ENCODE data around the gene KLK11. TPM values are rescaled to one million over a fixed set of nuclear protein-coding genes. Genes with fewer than 3 reads are reported as not detected.

Gene KLK11
- polyA plus RNA-seq, 3 donors, result not detected

- H3K27me3 Mint-ChIP-seq (ENCODE audit: low read depth in 3 of 3), result peaks cover 8 to 22% (median 15%) of the 10 kb centered on the region in 3 donors
- 92% methylated on average over 5 of the region's 9 CpGs for WGBS (ENCODE audit: insufficient coverage)
- Histone ChIP-seq H4K20me1 (ENCODE audit: insufficient read depth, low read length) (no peaks in the 10 kb centered on the region), H3K27ac (ENCODE audit: low read depth in 1 of 2, low read length in 2 of 2) (no peak overlapping the region), H3K9me3 (replicated peaks in 1 of 2; ENCODE audit: control insufficient read depth in 1 of 2, insufficient read depth in 1 of 2, low read length in 2 of 2) (no peaks in the 10 kb centered on the region), H2AFZ (ENCODE audit: insufficient read depth, low read depth, low read length, poor library complexity, severe bottlenecking) (no peak overlapping the region), H3K4me2 (replicated peaks; ENCODE audit: extremely low read depth, low read length, poor library complexity, severe bottlenecking) (no peak overlapping the region), H3K27me3 (ENCODE audit: control insufficient read depth in 2 of 2, insufficient read depth in 2 of 2, low read length in 2 of 2) (peaks cover 0 to 5% of the 10 kb centered on the region in 2 donors), H3K4me3 (replicated peaks in 1 of 3; ENCODE audit: low read depth in 2 of 3, low read length in 3 of 3) (no peak overlapping the region), H3K79me2 (ENCODE audit: insufficient read depth, low read length) (no peaks in the 10 kb centered on the region), H3K4me1 (ENCODE audit: control insufficient read depth in 1 of 2, insufficient read depth in 2 of 2, low read length in 2 of 2) (no peaks in the 10 kb centered on the region), H3K36me3 (replicated peaks in 1 of 2; ENCODE audit: control insufficient read depth in 1 of 2, insufficient read depth in 2 of 2, low read length in 2 of 2) (no peaks in the 10 kb centered on the region), H3K9ac (ENCODE audit: insufficient read depth, low read length, poor library complexity, severe bottlenecking) (no peak overlapping the region)
- H3K27ac Mint-ChIP-seq, result no peak overlapping the region
- no peaks in the 10 kb centered on the region for H3K36me3 Mint-ChIP-seq
- no peak overlapping the region for H3K4me3 Mint-ChIP-seq
- no peak for DNase-seq
- no peaks in the 10 kb centered on the region for H3K4me1 Mint-ChIP-seq
- TF ChIP-seq CTCF (IDR thresholded peaks at IDR 0.05), result no peak
- peaks cover 0 to 13% (median 0%) of the 10 kb centered on the region in 7 donors for H3K9me3 Mint-ChIP-seq
- intact Hi-C loops (cut with micrococcal nuclease), result no loop called here
Observed at GRCh38 chr19:51043497-51043896, 17.1 kb upstream of the KLK11 start.

- Histone ChIP-seq H2AFZ (ENCODE audit: insufficient read depth, low read depth, low read length, poor library complexity, severe bottlenecking) (no peak overlapping the region), H3K27me3 (ENCODE audit: control insufficient read depth in 2 of 2, insufficient read depth in 2 of 2, low read length in 2 of 2) (no peaks in the 10 kb centered on the region), H3K9ac (ENCODE audit: insufficient read depth, low read length, poor library complexity, severe bottlenecking) (no peak overlapping the region), H3K4me2 (replicated peaks; ENCODE audit: extremely low read depth, low read length, poor library complexity, severe bottlenecking) (no peak overlapping the region), H4K20me1 (ENCODE audit: insufficient read depth, low read length) (no peaks in the 10 kb centered on the region), H3K36me3 (replicated peaks in 1 of 2; ENCODE audit: control insufficient read depth in 1 of 2, insufficient read depth in 2 of 2, low read length in 2 of 2) (no peaks in the 10 kb centered on the region), H3K79me2 (ENCODE audit: insufficient read depth, low read length) (no peaks in the 10 kb centered on the region), H3K4me3 (replicated peaks in 1 of 3; ENCODE audit: low read depth in 2 of 3, low read length in 3 of 3) (no peak overlapping the region), H3K9me3 (replicated peaks in 1 of 2; ENCODE audit: control insufficient read depth in 1 of 2, insufficient read depth in 1 of 2, low read length in 2 of 2) (no peaks in the 10 kb centered on the region), H3K27ac (ENCODE audit: low read depth in 1 of 2, low read length in 2 of 2) (no peak overlapping the region), H3K4me1 (ENCODE audit: control insufficient read depth in 1 of 2, insufficient read depth in 2 of 2, low read length in 2 of 2) (no peaks in the 10 kb centered on the region)
- intact Hi-C loops (cut with micrococcal nuclease), result no loop called here
- no peak overlapping the region for H3K4me3 Mint-ChIP-seq
- H3K27me3 Mint-ChIP-seq (ENCODE audit: low read depth in 3 of 3), result peaks cover 6 to 14% (median 7%) of the 10 kb centered on the region in 3 donors
- no peaks in the 10 kb centered on the region for H3K36me3 Mint-ChIP-seq
- no peak for DNase-seq
- WGBS (ENCODE audit: insufficient coverage), result no CpG with 5 or more reads among the region's 6 CpGs
- H3K27ac Mint-ChIP-seq, result no peak overlapping the region
- no peaks in the 10 kb centered on the region for H3K4me1 Mint-ChIP-seq
- peaks cover 0 to 13% (median 0%) of the 10 kb centered on the region in 7 donors for H3K9me3 Mint-ChIP-seq
- no peak for TF ChIP-seq CTCF (IDR thresholded peaks at IDR 0.05)
Observed at GRCh38 chr19:51040151-51040550, 13.7 kb upstream of the KLK11 start.
